ENCODE measurements around the gene CD72.

Gene CD72

DNA sequence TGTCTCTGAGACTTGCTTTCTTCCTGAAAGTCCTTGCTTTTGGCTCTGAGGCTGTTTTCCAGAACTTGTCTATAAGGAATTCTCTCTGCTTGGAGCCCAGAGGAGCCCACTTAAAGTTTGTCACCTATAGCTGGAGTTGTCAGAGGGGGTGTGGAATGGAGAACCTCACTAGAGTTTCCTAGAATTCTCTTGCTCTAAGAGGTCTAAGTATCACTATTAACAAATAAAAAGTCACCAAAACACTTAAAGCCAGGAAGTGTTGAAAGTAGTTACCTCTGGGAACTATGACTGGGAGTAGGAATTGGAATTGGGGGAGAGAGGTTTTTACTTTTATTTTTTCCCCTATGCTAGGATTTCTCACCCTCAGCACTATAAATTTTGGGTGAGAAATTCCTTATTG lies 17.5 kb upstream of the CD72 start:
- TF ChIP-seq GATA2 (IDR thresholded peaks at IDR 0.05; ENCODE audit: low read depth, low read length): no peak

GRCh38 chr9:35629597-35629996 lies 11.4 kb upstream of the CD72 start:
- TF ChIP-seq GATA2 (IDR thresholded peaks at IDR 0.05; ENCODE audit: low read depth, low read length): no peak
- no peak for TF ChIP-seq GATA3 (IDR thresholded peaks at IDR 0.05; ENCODE audit: low read depth, low read length)

- TF ChIP-seq GATA2 (IDR thresholded peaks at IDR 0.05; ENCODE audit: low read depth, low read length) (no peak), GATA3 (IDR thresholded peaks at IDR 0.05; ENCODE audit: low read depth, low read length) (no peak)
These were observed 10.3 kb upstream of the CD72 start for GRCh38 chr9:35628389-35628991.

- TF ChIP-seq GATA2 (IDR thresholded peaks at IDR 0.05; ENCODE audit: low read depth, low read length): no peak
- TF ChIP-seq GATA3 (IDR thresholded peaks at IDR 0.05; ENCODE audit: low read depth, low read length): no peak
These were observed 9.4 kb upstream of the CD72 start for GRCh38 chr9:35627575-35627974.

GRCh38 chr9:35619800-35620158 lies 1.6 kb upstream of the CD72 start:
- no peak for TF ChIP-seq GATA3 (IDR thresholded peaks at IDR 0.05; ENCODE audit: low read depth, low read length)
- no peak for TF ChIP-seq GATA2 (IDR thresholded peaks at IDR 0.05; ENCODE audit: low read depth, low read length)

GRCh38 chr9:35618854-35619799 lies 914 bp upstream of the CD72 start:
- no peak for TF ChIP-seq GATA3 (IDR thresholded peaks at IDR 0.05; ENCODE audit: low read depth, low read length)
- no peak for TF ChIP-seq GATA2 (IDR thresholded peaks at IDR 0.05; ENCODE audit: low read depth, low read length)

GRCh38 chr9:35617548-35617947 lies 665 bp downstream of the CD72 start:
- TF ChIP-seq GATA2 (IDR thresholded peaks at IDR 0.05; ENCODE audit: low read depth, low read length) (no peak), GATA3 (IDR thresholded peaks at IDR 0.05; ENCODE audit: low read depth, low read length) (no peak)

DNA sequence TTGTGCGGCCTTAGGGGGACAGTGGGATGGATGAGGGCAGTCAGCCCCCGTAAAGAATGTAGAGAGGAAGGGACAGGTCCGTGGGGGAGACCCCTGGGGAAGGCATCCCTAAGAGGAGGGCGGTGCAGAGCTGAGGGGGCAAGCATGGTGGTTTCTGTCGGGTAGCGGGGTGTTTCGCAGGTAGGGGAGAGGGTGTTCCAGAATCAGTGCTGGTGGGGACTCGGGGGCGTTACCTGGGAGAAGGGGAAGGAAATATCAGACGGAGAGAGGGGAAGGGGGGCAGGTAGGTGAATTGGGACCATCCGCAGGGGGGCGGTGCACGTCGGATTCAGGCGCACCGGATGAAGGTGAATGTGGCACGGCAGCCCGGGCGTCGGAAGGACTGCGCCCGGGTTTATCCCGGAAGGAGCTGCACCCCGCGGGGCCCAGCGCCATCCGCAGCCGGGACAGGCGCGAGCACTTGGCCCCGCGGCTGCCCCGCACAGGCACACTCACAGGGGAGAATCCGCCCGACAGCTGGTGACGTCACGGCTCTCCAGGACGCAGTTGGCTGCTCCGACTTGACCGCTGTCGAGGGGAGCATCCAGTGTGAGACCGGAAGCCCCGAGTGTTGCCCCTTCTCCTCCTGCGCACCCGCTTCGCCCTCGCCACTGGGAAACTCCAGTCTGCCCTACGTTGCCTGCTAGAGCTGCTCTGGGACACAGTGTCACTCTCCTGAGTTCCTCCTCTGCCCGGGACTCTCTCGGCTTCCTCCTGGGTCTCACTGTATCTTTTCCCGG lies 1.3 kb downstream of the CD72 start:
- TF ChIP-seq GATA3 (IDR thresholded peaks at IDR 0.05; ENCODE audit: low read depth, low read length): no peak
- no peak for TF ChIP-seq GATA2 (IDR thresholded peaks at IDR 0.05; ENCODE audit: low read depth, low read length)

DNA sequence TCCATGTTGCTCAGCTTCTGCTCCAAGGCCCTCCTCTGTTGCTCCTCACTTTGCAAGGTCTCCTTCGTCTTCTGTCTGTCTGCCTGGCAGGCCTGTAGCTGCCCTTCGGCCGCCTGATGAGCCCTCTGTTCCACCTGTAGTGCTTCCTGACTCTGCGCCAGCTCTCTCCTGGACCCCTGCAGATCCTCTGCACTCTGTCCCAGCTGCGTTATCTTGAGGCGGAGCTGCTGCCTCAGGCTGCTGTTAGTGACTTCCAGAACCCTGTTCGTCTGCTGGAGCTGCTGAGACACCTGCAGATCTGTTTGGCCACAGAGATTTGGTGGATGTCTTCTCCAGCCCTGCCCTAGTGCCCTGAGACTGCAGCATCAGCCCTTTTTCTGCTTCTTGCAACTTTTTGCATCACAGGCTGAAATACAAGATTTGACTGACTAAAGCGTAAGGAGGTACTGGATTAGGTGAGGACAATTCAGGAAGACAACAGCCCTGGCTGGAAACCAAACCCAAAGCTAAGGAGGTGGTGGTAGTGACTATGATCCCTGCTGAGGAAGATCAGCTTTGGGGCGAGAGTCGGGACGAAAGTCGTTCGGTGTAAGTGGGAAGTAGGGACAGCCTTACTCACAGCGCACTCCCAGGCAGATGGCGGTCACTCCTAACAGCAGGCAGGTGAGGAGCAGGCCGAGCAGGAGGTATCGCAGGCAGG lies 2.1 kb downstream of the CD72 start:
- no peak for TF ChIP-seq GATA3 (IDR thresholded peaks at IDR 0.05; ENCODE audit: low read depth, low read length)
- TF ChIP-seq GATA2 (IDR thresholded peaks at IDR 0.05; ENCODE audit: low read depth, low read length): no peak

DNA sequence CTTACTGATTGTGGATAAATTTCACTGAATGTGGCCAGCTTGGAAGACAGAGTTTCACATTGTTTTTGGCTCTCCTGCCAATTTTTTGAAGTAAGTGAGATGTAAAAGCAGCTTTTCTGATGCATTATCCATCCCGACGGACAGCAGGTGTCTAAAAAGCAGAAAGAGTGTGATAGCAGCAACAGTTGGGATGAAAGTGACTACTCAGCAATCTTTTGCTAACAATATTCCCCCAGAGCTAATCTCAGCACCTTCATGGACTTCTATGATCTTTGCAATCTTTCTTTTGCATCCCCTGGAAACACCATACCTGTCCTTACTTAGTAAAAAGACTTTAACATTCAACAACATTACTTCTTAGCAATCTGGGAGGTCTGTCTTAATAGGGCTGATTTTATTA lies 5.4 kb downstream of the CD72 start:
- TF ChIP-seq GATA3 (IDR thresholded peaks at IDR 0.05; ENCODE audit: low read depth, low read length) (no peak), GATA2 (IDR thresholded peaks at IDR 0.05; ENCODE audit: low read depth, low read length) (no peak)

- TF ChIP-seq GATA3 (IDR thresholded peaks at IDR 0.05; ENCODE audit: low read depth, low read length): no peak
- no peak for TF ChIP-seq GATA2 (IDR thresholded peaks at IDR 0.05; ENCODE audit: low read depth, low read length)
These were observed 6.9 kb downstream of the CD72 start for GRCh38 chr9:35611230-35611797.

- no peak for TF ChIP-seq GATA2 (IDR thresholded peaks at IDR 0.05; ENCODE audit: low read depth, low read length)
- no peak for TF ChIP-seq GATA3 (IDR thresholded peaks at IDR 0.05; ENCODE audit: low read depth, low read length)
These were observed 8.4 kb downstream of the CD72 start for GRCh38 chr9:35609820-35610163.

DNA sequence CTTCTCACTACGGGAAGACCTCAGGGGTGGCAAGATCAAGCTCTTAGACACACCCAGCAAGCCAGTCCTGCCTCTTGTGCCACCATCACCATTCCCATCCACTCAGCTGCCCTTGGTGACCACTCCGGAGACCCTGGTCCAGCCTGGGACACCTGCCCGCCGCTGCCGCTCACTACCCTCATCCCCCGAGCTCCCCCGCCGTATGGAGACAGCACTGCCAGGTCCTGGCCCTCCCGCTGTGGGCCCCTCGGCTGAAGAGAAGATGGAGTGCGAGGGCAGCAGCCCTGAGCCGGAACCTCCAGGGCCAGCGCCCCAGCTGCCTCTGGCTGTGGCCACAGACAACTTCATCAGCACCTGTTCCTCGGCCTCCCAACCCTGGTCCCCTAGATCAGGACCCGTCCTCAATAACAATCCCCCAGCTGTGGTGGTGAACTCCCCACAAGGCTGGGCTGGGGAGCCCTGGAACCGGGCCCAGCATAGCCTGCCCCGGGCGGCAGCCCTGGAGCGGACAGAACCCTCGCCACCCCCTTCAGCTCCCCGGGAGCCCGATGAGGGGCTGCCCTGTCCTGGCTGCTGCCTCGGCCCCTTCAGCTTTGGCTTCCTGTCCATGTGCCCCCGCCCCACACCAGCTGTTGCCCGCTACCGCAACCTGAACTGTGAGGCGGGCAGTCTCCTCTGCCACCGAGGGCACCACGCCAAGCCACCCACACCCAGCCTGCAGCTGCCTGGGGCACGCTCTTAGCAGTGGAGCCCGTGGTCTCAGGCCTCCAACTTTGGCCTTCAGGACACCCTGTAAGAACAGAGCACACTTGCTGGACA lies 9.0 kb downstream of the CD72 start:
- no peak for TF ChIP-seq GATA3 (IDR thresholded peaks at IDR 0.05; ENCODE audit: low read depth, low read length)
- no peak for TF ChIP-seq GATA2 (IDR thresholded peaks at IDR 0.05; ENCODE audit: low read depth, low read length)
